ENCODE results near the gene ARFRP1.

ARFRP1 gene

GRCh38 chr20:63743210-63743970 lies 35.6 kb upstream of the ARFRP1 start:
- no peak for DNase-seq

DNA sequence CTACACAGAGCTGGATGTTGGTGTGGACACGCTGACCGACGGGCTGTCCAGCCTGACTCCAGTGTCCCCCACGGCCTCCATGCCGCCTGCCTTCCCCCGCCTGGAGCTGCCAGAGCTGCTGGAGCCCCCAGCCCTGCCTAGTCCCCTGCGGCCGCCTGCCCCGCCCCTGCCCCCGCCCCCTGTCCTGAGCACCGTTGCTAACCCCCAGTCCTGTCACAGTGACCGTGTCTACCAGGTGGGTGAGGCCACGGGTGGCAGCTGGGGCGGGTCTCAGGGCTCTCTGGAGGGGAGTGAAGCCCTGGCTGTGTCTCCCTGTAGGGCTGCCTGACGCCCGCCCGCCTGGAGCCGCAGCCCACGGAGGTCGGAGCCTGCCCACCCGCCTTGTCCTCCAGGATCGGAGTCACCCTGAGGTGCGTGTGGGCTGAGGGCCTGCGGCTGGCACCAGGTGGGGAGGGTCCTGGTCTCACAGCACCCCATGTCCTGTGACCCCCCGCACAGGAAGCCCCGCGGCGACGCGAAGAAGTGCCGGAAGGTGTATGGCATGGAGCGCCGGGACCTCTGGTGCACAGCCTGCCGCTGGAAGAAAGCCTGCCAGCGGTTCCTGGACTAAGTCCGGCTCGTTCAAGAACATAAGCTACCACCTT lies 34.7 kb upstream of the ARFRP1 start:
- no peak for DNase-seq

GRCh38 chr20:63741676-63742380 lies 34.1 kb upstream of the ARFRP1 start:
- DNase-seq, result no peak

DNA sequence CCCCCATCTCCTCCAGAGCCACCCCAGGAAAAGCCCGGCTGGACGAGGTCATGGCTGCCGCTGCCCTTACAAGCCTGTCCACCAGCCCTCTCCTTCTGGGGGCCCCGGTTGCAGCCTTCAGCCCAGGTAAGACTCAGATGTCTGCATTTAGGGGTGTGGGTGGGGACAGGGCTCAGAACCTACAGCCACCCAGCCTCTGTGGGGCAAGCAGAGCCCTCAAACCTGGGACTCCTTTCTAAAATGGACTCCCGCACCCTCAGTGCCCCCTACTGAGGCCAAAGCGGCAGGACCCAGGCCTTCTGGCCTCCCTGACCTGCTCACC lies 33.5 kb upstream of the ARFRP1 start:
- no peak for DNase-seq

GRCh38 chr20:63740627-63741353 lies 33.0 kb upstream of the ARFRP1 start:
- peak; percentile 27 for DNase-seq

- DNase-seq, result peak; percentile 39
Measured at GRCh38 chr20:63740070-63740626, 32.4 kb upstream of the ARFRP1 start.

- DNase-seq, result peak; percentile 51
Measured at GRCh38 chr20:63739130-63740069, 31.6 kb upstream of the ARFRP1 start, which contains the start of gene SLC2A4RG. Gene SLC2A4RG (plus strand): TSS chr20:63739776. CDS start chr20:63739913, 137 bp downstream.

DNA sequence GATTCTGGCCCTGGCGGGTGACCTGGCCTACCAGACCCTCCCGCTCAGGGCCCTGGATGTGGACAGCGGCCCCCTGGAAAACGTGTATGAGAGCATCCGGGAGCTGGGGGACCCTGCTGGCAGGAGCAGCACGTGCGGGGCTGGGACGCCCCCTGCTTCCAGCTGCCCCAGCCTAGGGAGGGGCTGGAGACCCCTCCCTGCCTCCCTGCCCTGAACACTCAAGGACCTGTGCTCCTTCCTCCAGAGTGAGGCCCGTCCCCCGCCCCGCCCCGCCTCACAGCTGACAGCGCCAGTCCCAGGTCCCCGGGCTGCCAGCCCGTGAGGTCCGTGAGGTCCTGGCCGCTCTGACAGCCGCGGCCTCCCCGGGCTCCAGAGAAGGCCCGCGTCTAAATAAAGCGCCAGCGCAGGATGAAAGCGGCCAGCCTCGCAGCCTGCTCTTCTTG lies 30.9 kb upstream of the ARFRP1 start:
- peak; percentile 35 for DNase-seq

- peak; percentile 18 for DNase-seq
Measured at GRCh38 chr20:63737945-63738686, 30.3 kb upstream of the ARFRP1 start.

DNA sequence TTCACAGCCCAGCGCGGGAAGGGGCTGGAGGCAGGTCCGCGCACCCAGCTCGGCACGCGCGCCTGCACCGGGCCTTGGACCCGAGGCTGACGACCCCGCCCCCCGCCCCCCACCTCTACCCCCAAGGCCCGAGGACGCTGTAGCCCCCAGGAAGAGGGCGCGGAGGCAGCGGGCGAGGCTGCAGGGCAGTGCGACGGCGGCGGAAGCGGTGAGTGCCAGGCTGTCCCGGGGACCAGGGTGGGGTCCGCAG lies 29.8 kb upstream of the ARFRP1 start:
- DNase-seq, result no peak

DNA sequence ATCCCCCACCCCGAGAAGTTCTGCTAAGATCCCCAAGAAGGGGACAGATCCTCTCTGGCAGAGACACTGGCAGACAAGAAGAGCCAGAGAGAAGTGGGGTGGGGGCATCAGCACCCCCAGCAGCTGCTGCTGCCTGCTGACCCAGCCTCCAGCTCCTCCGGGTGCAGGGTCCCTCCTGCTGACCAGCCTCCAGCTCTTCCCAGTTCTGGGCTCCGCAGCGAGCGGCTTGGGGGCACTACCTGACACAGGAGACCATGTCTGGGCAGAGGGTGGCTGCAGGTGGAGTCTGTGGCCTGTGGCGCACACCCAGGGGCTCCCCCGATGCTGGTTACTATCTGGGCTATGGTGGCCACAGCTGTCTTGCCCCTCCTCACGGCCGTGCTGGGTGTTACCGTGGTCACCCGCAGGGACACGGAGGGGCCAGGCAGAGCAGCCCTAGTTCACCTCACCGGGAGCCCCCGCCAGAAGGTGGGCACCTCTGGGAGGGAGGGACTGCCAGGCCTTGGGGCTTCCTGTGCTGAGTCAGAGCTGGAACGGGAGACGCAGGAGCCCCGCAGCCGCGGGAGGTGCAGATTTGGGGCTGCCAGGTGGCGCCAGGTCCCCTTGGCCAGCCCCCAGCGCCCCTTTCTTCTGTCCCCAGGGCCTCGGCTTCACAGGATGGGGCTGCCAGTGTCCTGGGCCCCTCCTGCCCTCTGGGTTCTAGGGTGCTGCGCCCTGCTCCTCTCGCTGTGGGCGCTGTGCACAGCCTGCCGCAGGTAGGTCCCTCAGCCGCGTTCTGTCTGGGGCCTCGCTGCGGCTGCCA lies 29.3 kb upstream of the ARFRP1 start:
- DNase-seq, result peak; percentile 48

GRCh38 chr20:63735859-63736718 lies 28.3 kb upstream of the ARFRP1 start, which contains the start of gene LIME1:
Gene LIME1 (plus strand): TSS chr20:63736664. CDS start chr20:63737550, 886 bp downstream.
- DNase-seq, result peak; percentile 60

- no peak for DNase-seq
Measured at GRCh38 chr20:63734946-63735858, 27.4 kb upstream of the ARFRP1 start.

DNA sequence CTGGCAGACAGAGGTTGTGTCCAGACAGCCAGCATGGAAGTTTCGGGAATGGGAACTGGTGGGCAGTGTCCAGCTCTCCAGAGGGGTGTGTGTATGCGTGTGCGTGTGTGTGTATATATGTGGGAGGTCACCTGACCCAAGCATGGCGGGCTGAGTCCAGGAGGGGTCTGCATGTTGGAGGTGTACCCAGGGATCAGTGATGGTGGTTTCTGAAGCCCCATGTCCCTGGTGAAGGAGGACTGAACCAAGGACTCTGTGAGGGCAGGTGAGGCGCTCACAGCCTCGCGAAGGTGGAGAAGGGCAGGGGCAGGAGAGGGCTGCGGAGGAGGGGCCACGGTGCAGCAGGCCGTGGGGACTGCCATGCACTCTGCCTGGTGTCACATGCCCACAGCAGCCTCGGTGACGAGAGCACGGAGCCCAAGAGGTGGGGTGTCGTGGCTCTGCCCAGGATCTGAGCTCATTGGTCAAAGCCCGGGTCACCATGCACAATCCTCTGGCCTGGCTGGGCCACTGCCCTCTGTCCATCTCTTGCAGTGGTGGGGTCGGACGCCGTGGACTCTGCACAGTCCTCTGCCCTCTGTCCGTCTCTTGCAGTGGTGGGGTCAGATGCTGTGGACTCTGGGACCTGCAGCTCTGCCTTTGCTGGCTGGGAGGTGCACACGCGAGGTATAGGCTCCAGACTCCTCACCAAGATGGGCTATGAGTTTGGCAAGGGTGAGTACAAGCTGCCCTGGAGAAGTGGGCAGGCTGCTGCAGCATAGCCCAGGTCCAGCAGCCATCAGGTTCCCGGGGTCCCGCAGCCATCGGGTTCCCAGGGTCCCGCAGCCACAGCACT lies 26.6 kb upstream of the ARFRP1 start:
- DNase-seq, result no peak

DNA sequence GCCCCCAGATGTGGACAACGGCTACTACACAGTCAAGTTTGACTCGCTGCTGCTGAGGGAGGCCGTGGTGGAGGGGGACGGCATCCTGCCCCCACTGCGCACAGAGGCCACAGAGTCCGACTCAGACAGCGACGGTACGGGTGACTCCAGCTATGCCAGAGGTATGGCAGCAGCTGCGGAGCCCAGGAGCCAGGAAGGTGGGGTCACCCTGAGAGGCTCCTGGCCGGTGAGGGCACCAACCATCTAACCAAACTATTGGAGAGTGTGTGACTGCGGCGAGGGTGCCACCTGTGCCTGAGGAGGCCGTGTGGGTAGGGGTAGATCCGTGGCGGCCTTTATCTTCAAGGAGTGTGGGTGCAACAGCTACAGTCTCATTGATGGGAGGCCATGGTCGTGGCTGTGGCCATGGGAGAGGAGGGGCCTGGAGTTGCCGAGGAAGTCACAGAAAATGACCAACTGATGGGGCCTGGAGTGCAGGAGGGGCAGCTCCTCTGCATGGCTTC lies 25.9 kb upstream of the ARFRP1 start:
- no peak for DNase-seq

GRCh38 chr20:63733117-63733516 lies 25.3 kb upstream of the ARFRP1 start:
- DNase-seq, result no peak

Measured in effector CD8-positive, alpha-beta T cell (primary cell).